Spleen (tissue), 7 donors: ENCODE results near the gene NT5C.

Experiments
- CTCF ChIP-seq, 11 experiments: fragments of 200-600 bp in 7 of 11; fragments of 450-650 bp in 4 of 11; sonication (generic) in 4 of 11; IDR thresholded peaks in 8 of 11; conservative IDR thresholded peaks in 3 of 11; 1 replicate in 7 of 11; 2 replicates in 4 of 11; pipeline versions ENCODE4 v1.4.0 to v1.8.0; 2016 to 2021; ENCODE audit warnings: antibody characterized with exemption in 11 of 11, inconsistent platforms in 4 of 11, mild to moderate bottlenecking in 1 of 11
- POLR2A ChIP-seq, 3 donors: fragments of 450-650 bp; IDR thresholded peaks; one replicate each; pipeline ENCODE4 v1.5.1; 2017; ENCODE audit warnings: antibody characterized with exemption in 3 of 3, mild to moderate bottlenecking in 1 of 3
- donor health status: DM: no; HTN: no; CAD: no; lungs with moderate emphysema.
- donor health status: DM: no; HTN: no; CAD: no.
- donor health status: DM: no; HTN: no; CAD: no.

- TF ChIP-seq POLR2A (IDR thresholded peaks at IDR 0.05) (no peak), CTCF (IDR thresholded peaks at IDR 0.05 in 8 of 11, conservative IDR thresholded peaks at IDR 0.05 in 3 of 11) (no peak)
Measured at GRCh38 chr17:75153780-75154194, 22.2 kb upstream of the NT5C start.
